Endodermal cell (in vitro differentiated cells): ENCODE results near the gene COL27A1. TPM values are rescaled to one million over a fixed set of nuclear protein-coding genes. Genes with fewer than 3 reads are reported as not detected.

Source experiments
- DNase-seq: peaks from one replicate; pipeline ENCODE4 v3.0.0-alpha.2; 2017
- H3K27ac ChIP-seq: 2 replicates; pipeline ENCODE4 v1.5.1; 2013; ENCODE audit warnings: mild to moderate bottlenecking, low read depth, low read length, moderate library complexity
- H3K27me3 ChIP-seq: 2 replicates; pipeline ENCODE4 v1.6.1; 2013; ENCODE audit warnings: mild to moderate bottlenecking, low read length, moderate library complexity; ENCODE audit not compliant: insufficient read depth, control insufficient read depth, poor library complexity, severe bottlenecking
- H3K36me3 ChIP-seq: 2 replicates; pipeline ENCODE4 v1.7.0; 2013; ENCODE audit warnings: mild to moderate bottlenecking, low read length, moderate library complexity; ENCODE audit not compliant: control insufficient read depth, insufficient read depth
- H3K4me1 ChIP-seq: one replicate; pipeline ENCODE4 v1.7.0; 2013; ENCODE audit warnings: low read length; ENCODE audit not compliant: control insufficient read depth, insufficient read depth
- H3K4me3 ChIP-seq: 2 replicates; pipeline ENCODE4 v1.5.1; 2013; ENCODE audit warnings: mild to moderate bottlenecking, low read length, moderate library complexity
- H3K9ac ChIP-seq: 2 replicates; pipeline ENCODE4 v1.6.1; 2013; ENCODE audit warnings: mild to moderate bottlenecking, low read length, moderate library complexity; ENCODE audit not compliant: poor library complexity, severe bottlenecking; ENCODE audit errors: extremely low read depth
- H3K9me3 ChIP-seq: 2 replicates; pipeline ENCODE4 v1.6.1; 2013; ENCODE audit warnings: mild to moderate bottlenecking, low read length, moderate library complexity; ENCODE audit not compliant: control insufficient read depth
- H3K27ac Mint-ChIP-seq: 2 replicates; pipeline ENCODE4 v1.8.0; 2020; ENCODE audit warnings: mixed read lengths
- H3K27me3 Mint-ChIP-seq: 2 replicates; pipeline ENCODE4 v1.8.0; 2021; ENCODE audit warnings: mild to moderate bottlenecking, mixed read lengths; ENCODE audit not compliant: insufficient read depth
- H3K36me3 Mint-ChIP-seq: 2 replicates; pipeline ENCODE4 v1.8.0; 2020; ENCODE audit warnings: low read depth, mixed read lengths
- H3K4me1 Mint-ChIP-seq: 2 replicates; pipeline ENCODE4 v1.8.0; 2020; ENCODE audit warnings: mixed read lengths
- H3K4me3 Mint-ChIP-seq: 2 replicates; pipeline ENCODE4 v1.8.0; 2020; ENCODE audit warnings: mild to moderate bottlenecking, moderate library complexity, mixed read lengths
- H3K9me3 Mint-ChIP-seq: 2 replicates; pipeline ENCODE4 v1.8.0; 2020; ENCODE audit warnings: mild to moderate bottlenecking, mixed read lengths
- CTCF ChIP-seq: fragments of 200-600 bp; sonication (generic); conservative IDR thresholded peaks from 2 replicates; pipeline ENCODE4 v1.5.0; 2021; ENCODE audit warnings: antibody characterized with exemption, mild to moderate bottlenecking
- WGBS, 2 experiments: methylation state at CpG; one replicate each; pipeline versions ENCODE4 v1.1.5 to v1.1.7; 2013; ENCODE audit warnings: missing lambda C conversion rate in 2 of 2, mixed read lengths in 1 of 2; ENCODE audit not compliant: insufficient coverage in 1 of 2, insufficient read length in 1 of 2; 5-methylcytosine and 5-hydroxymethylcytosine counted together
- total RNA-seq, 2 donors: library from RNA; stranded (reverse); fragmentation: NEBNext Ultra II Directional in 1 of 2; extraction: Animal tissue kit (Norgen Biotek cat#: 25700) in 1 of 2; gene quantifications; 2 replicates in 1 of 2; 3 replicates in 1 of 2; pipeline ENCODE4 v1.2.1, GENCODE V29; 2021

The COL27A1 gene
- total RNA-seq, 2 donors from 2014 or later = 43.8 to 69.5 TPM

- Histone ChIP-seq H3K36me3 (peaks cover 68% of the 10 kb centered on the region), H3K27me3 (no peaks in the 10 kb centered on the region), H3K4me3 (no peak overlapping the region), H3K9ac (no peak overlapping the region), H3K9me3 (no peaks in the 10 kb centered on the region), H3K4me1 (peaks cover 8% of the 10 kb centered on the region), H3K27ac (no peak overlapping the region)
- TF ChIP-seq CTCF = no peak
- 93 to 94% methylated on average over 5 to 8 of the region's 9 CpGs for WGBS, 2 experiments
- no peaks in the 10 kb centered on the region for H3K9me3 Mint-ChIP-seq
- no peak overlapping the region for H3K27ac Mint-ChIP-seq
- H3K4me1 Mint-ChIP-seq = peaks cover 4% of the 10 kb centered on the region
- peaks cover 24% of the 10 kb centered on the region for H3K36me3 Mint-ChIP-seq
- no peak for DNase-seq
- no peak overlapping the region for H3K4me3 Mint-ChIP-seq
- H3K27me3 Mint-ChIP-seq = no peaks in the 10 kb centered on the region
Measured at GRCh38 chr9:114181607-114182409, 26.5 kb downstream of the COL27A1 start.

GRCh38 chr9:114183006-114183405 lies 27.7 kb downstream of the COL27A1 start:
- 93% methylated on average over 2 to 6 of the region's 6 CpGs for WGBS, 2 experiments
- Mint-ChIP-seq H3K27me3 (no peaks in the 10 kb centered on the region), H3K9me3 (no peaks in the 10 kb centered on the region), H3K27ac (no peak overlapping the region), H3K4me3 (no peak overlapping the region), H3K4me1 (no peaks in the 10 kb centered on the region), H3K36me3 (peaks cover 35% of the 10 kb centered on the region)
- H3K27ac ChIP-seq = no peak overlapping the region
- H3K36me3 ChIP-seq = peaks cover 80% of the 10 kb centered on the region
- no peaks in the 10 kb centered on the region for H3K27me3 ChIP-seq
- no peak overlapping the region for H3K4me3 ChIP-seq
- peaks cover 3% of the 10 kb centered on the region for H3K9me3 ChIP-seq
- no peak for DNase-seq
- H3K9ac ChIP-seq = no peak overlapping the region
- no peaks in the 10 kb centered on the region for H3K4me1 ChIP-seq
- TF ChIP-seq CTCF = no peak

GRCh38 chr9:114184071-114184470 lies 28.7 kb downstream of the COL27A1 start:
- DNase-seq = no peak
- no peaks in the 10 kb centered on the region for H3K4me1 Mint-ChIP-seq
- H3K36me3 Mint-ChIP-seq = peaks cover 44% of the 10 kb centered on the region
- no peak overlapping the region for H3K27ac ChIP-seq
- H3K36me3 ChIP-seq = peaks cover 81% of the 10 kb centered on the region
- no peak overlapping the region for H3K9ac ChIP-seq
- no peaks in the 10 kb centered on the region for H3K4me1 ChIP-seq
- no peak overlapping the region for H3K4me3 ChIP-seq
- H3K9me3 Mint-ChIP-seq = peaks cover 4% of the 10 kb centered on the region
- H3K27me3 ChIP-seq = no peaks in the 10 kb centered on the region
- H3K9me3 ChIP-seq = peaks cover 12% of the 10 kb centered on the region
- WGBS, 2 experiments = 98 to 100% methylated on average over 3 of the region's 3 CpGs
- no peak overlapping the region for H3K4me3 Mint-ChIP-seq
- H3K27me3 Mint-ChIP-seq = no peaks in the 10 kb centered on the region
- TF ChIP-seq CTCF = no peak
- no peak overlapping the region for H3K27ac Mint-ChIP-seq
